ENCODE results near the gene GPN1.

- TF ChIP-seq TEAD4 (CRISPR knock-in tag; IDR thresholded peaks at IDR 0.05), result no peak
- TF ChIP-seq CTCF (IDR thresholded peaks at IDR 0.05), result no peak
- no peak for TF ChIP-seq ZNF532 (CRISPR knock-in tag; IDR thresholded peaks at IDR 0.05; ENCODE audit: borderline replicate concordance)
- TF ChIP-seq E2F4 (CRISPR knock-in tag; IDR thresholded peaks at IDR 0.05; ENCODE audit: borderline replicate concordance, low read depth), result no peak
- no peak for TF ChIP-seq ZNF121 (CRISPR knock-in tag; IDR thresholded peaks at IDR 0.05)
- TF ChIP-seq CREB1 (CRISPR knock-in tag; IDR thresholded peaks at IDR 0.05), result no peak
- no peak for TF ChIP-seq NR3C1 (CRISPR knock-in tag; conservative IDR thresholded peaks at IDR 0.05; ENCODE audit: low read depth)
- no peak for TF ChIP-seq ETV6 (CRISPR knock-in tag; IDR thresholded peaks at IDR 0.05)
These were observed 22.2 kb upstream of the GPN1 start for GRCh38 chr2:27606611-27607010.
